ENCODE measurements around the gene ITPR3. TPM values are rescaled to one million over a fixed set of nuclear protein-coding genes. Genes with fewer than 3 reads are reported as not detected.

Gene ITPR3
- total RNA-seq, 1 donor from 2014 or later, result 31.3 TPM

DNA sequence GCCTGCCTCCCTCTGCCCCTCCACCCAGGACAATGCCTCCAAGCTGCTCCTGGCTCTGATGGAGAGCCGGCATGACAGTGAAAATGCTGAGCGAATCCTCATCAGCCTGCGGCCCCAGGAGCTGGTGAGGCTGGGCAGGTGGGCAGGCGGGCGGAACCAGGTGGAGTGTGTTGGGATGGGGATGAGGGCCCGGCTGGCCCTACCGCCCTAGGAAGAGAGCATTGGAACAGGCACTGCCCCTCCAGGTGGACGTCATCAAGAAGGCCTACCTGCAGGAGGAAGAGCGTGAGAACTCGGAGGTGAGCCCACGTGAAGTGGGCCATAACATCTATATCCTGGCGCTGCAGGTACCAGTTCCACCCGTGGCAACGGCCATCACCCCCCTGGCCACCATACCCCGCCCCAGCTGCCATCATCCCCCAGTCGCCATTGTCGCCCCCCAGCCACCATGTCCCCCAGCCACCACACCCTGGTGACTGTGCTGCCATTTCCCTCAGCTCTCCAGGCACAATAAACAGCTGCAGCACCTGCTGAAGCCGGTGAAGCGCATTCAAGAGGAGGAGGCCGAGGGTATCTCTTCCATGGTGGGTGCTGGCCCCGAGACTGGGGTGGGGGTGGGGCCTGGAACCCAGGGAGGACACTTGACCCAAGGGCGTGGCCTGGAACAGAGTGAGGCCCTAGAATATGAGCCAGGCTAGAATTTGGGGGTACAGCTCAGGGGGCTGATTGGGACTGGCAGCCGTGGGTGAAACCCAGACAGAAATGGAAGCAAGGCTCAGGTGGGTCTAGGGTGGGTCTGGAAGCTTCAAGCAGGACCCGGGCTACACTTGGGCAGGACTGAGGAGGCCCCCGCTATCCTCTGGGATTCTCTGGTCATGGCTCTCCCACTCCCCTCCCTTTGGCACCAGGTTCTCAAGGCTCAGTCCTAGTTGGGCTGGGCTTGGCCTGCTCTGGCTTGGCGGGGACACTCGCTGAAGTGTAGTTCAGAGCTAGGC, 66.2 kb downstream of the ITPR3 start:
- DNase-seq (ENCODE audit: low spot score), result no peak

DNA sequence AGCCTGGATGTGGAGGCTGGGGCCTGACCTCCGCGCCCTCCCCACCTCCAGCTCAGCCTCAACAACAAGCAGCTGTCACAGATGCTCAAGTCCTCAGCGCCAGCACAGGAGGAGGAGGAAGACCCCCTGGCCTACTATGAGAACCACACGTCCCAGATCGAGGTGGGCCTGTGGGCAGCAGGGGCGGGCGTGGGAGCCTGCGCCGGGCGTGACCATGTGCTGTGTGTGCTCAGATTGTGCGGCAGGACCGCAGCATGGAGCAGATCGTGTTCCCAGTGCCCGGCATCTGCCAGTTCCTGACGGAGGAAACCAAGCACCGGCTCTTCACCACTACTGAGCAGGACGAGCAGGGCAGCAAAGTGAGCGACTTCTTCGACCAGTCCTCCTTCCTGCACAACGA, 66.9 kb downstream of the ITPR3 start:
- no peak for DNase-seq (ENCODE audit: low spot score)

- no peak for DNase-seq (ENCODE audit: low spot score)
Observed at GRCh38 chr6:33688451-33689147, 67.5 kb downstream of the ITPR3 start.

- no peak for DNase-seq (ENCODE audit: low spot score)
Observed at GRCh38 chr6:33689148-33689494, 68.0 kb downstream of the ITPR3 start.

DNA sequence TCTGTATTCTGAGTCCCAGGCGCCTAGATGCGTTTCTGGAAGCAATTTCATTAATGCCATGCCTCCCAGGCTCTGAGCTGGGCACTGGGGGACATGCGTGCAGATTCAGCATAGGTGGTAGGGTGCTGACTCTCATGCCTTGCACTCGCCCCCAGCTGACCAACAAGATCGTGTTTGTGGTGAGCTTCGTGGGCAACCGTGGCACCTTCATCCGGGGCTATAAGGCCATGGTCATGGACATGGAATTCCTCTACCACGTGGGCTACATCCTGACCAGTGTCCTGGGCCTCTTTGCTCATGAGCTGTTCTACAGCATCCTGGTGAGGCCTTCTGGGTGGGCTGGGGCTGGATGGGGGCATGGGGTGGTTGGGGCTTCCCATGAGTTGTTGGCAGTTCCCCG, 68.8 kb downstream of the ITPR3 start:
- no peak for DNase-seq (ENCODE audit: low spot score)

DNA sequence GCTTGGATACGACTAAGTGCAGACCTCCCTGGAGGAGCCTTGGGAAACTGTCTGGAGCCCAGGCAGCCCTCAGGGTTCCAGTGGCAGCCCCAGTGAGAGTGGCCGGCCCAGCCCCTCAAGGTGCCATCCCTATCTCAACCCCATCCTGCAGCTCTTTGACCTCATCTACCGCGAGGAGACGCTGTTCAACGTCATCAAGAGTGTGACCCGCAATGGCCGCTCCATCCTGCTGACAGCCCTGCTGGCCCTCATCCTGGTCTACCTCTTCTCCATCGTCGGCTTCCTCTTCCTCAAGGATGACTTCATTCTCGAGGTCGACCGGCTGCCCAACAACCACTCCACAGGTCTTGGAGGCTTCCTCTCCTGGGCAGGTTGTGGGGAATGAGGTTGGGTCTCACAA, 69.6 kb downstream of the ITPR3 start:
- no peak for DNase-seq (ENCODE audit: low spot score)

DNA sequence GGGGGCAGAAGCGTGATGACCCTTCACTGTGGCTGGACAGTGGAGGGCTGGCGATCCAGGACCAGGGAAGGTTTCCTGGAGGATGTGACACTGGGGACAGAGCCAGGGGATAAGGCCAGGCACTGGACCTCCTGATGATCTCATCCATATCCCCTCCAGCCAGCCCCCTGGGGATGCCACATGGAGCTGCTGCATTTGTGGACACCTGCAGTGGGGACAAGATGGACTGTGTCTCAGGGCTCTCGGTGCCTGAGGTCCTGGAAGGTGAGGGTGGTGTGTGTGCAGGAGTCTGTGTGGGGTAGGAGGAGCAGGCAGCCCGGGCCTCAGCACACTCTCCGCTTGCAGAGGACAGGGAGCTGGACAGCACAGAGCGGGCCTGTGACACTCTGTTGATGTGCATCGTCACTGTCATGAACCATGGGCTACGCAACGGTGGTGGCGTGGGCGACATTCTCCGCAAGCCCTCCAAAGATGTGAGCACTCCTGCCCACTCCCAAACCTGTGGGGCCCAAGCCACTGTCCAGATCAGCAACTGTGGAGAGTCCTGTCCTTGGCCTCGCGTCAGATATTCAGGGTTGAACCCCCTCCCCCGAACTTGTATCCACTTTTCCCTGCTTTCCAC, 70.4 kb downstream of the ITPR3 start:
- DNase-seq (ENCODE audit: low spot score), result no peak

GRCh38 chr6:33692078-33692759, 71.1 kb downstream of the ITPR3 start:
- DNase-seq (ENCODE audit: low spot score), result no peak

DNA sequence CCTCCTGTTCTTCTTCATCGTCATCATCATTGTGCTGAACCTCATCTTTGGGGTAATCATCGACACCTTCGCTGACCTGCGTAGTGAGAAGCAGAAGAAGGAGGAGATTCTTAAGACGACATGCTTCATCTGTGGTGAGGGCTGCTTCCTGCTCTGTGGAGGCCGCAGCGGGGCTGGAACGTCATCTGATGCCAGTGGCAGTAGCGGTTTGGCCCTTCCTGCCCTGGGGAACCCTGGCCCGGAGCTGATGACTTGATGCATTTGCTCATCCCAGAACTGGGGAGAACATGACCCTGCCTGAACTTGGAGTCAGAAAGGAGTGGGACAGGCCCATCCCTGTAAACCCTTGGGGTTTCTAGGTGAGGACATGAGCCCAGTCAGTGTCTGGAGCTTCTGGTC, 71.6 kb downstream of the ITPR3 start:
- DNase-seq (ENCODE audit: low spot score), result no peak

GRCh38 chr6:33693186-33694105, 72.3 kb downstream of the ITPR3 start:
- DNase-seq (ENCODE audit: low spot score), result no peak

GRCh38 chr6:33694401-33694931, 73.3 kb downstream of the ITPR3 start:
- no peak for DNase-seq (ENCODE audit: low spot score)

GRCh38 chr6:33694977-33695376, 73.9 kb downstream of the ITPR3 start:
- no peak for DNase-seq (ENCODE audit: low spot score)

DNA sequence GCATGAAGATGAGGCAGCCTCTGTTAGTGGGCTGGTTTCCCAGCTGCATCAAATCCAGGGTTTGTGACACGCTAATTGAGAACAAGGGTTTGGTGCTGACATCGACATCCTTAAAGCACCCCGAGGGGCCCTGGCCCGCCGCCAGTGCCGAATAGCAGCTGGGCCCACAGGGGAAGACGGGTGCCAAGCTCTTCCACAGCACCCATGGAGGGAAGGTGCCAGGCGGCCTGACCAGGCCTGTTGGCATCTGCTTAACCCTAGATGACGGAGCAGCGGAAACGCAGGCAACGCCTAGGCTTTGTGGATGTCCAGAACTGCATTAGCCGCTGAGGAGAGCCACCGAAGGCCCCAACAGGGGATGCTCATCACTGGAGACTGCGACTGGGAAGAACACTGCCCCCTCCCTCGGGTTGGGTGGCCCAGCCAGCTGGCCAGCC, 74.3 kb downstream of the ITPR3 start:
- no peak for DNase-seq (ENCODE audit: low spot score)

GRCh38 chr6:33696076-33696475, 75.0 kb downstream of the ITPR3 start:
- no peak for DNase-seq (ENCODE audit: low spot score)

DNA sequence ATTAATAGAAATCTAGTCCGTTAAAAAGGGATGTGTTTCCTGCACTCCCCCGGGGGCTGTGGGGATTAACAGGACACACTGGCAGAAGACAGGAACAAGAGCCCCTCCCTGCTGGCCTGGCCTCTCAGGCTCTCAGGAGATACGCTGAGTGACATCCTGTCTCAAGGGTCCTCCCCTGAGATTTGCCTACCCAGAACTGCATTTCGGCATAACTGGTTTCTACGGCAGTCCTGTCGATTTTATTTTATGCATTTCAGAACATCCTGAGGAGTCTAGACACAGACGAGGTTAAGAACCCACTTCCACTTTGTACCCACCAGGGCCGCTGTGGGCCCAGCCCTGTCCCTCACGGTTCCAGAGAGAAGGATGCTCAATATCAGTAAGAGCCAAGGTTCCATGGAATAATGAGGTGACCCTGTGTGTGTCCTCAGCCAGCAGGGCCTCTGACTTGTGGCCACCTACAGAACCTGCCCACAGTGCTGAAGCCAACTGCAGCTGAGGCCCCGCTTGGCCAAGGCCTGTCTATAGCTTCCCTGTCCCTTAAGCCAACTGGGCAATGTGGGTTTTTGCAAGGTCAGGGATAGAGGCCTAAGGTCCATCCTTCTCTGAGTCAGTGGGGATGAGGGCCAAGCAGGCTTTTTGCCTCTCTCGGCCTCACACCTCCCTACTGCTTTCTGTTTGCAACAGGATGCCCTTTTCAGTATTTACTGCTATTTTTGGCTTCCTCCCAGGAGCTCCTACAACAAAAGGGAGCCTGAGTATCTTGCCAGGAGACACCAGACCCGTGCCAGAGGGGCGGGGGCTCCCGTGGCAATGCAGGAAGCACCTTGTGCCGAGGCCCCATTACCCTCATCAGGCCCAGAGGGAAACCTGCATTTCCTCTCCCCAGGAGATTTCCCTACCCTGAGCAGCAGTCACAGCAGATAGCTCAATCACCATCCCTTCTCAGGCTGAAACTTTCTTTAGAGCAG, 75.7 kb downstream of the ITPR3 start:
- no peak for DNase-seq (ENCODE audit: low spot score)

GRCh38 chr6:33697845-33698244, 76.7 kb downstream of the ITPR3 start:
- no peak for DNase-seq (ENCODE audit: low spot score)

DNA sequence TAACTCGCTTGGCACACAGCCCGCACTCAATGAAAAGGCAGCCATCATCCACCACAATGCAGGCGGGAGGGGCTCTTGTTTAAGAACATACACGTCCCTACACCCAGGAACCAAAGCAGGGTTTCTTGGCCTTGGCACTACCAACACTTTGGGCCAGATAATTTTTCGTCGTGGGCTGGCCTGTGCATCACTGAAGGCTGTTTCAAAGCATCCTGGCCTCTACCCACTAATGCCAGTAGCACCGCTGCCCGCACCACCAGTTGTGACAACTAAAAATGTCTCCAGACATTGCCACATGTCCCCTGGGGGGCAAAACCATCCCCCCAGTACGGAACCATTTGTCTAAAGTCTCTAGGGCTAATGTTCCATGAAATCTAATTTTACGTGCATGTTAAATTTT, 77.4 kb downstream of the ITPR3 start:
- no peak for DNase-seq (ENCODE audit: low spot score)

DNA sequence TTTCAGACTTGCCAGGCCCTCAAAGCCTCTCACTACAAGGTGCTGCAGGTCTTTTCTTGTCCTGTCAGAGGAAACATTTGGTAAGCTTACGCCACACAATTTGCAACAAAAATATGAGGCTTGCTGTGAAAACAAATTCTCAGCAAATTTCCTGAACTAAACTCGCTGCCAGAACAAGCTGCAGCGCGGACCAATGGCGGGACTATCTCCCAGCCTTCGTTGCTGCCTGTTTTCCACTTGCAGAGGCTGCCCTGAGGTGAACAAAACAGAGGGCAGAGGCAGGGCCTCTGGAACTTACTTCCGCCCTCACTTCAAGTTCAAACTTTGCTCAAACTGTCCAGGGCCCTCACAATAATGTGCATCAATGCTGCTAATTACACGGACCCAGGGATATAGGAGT, 78.0 kb downstream of the ITPR3 start:
- no peak for DNase-seq (ENCODE audit: low spot score)

DNA sequence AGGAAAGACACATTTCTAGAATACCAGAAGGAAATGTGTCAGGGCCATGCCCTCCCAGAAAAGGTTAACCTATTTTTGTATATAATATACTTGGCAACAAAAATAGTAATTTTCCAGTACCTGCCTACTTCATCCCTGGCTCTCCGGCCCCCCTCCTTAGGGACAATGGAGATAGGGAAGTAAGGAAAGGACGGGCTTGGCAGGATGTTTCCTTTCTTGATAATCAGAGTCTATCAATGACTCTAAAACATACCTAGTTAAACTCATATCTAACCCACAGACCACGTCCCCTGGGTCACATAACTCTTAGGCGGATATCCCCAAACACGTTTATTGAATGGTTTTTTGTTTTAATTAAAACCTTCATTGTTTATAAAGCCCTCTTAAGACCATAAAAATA, 78.6 kb downstream of the ITPR3 start:
- DNase-seq (ENCODE audit: low spot score), result no peak
